GM18505 (cell line): ENCODE data around the gene ACAP1.
"Not testable (repeated sequence)": the region's sequence is repeated elsewhere in the genome, so short reads cannot be mapped to it uniquely, and the experiment has no call there.

ENCODE experiments used
- ATAC-seq: cut with Tn5 transposase; IDR thresholded peaks from one replicate; pipeline ENCODE4 v1.9.1; 2021; ENCODE audit not compliant: unreplicated experiment
- POLR2A ChIP-seq: IDR thresholded peaks from 4 replicates; pipeline ENCODE4 v1.6.1; 2011; ENCODE audit warnings: borderline replicate concordance; ENCODE audit not compliant: insufficient read depth, insufficient read length; ENCODE audit errors: extremely low read depth

ACAP1 gene

DNA sequence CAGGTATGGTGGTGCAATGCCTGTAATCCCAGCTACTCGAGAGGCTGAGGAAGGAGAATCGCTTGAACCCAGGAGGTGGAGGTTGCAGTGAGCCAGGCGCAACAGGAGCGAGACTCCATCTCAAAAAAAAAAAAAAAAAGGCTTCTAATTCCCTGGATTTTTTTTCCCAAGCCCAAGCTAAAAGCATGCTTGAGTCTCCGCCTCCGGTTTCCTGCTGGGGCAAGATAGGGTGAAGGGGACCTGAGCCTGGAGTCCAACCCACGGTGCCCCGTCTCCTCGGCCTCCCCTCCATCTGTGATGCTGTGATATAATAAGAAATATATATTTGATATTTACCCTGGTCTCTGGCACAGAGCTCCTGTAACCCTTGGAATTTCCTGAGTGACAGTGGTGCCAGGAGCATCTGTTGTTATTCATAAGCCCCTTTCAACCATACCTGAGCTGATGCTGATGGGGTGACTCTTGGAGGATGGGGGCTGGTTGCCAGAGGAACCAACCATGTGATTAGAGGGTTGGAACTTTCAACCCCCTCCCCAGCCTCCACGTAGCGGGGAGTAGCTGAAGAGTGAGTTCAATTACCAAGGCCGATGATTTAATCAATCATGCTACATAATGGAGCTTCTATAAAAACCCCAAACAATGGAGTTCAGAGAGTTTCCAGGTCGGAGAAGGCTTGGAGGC lies 31.7 kb downstream of the ACAP1 start:
- no peak for ATAC-seq
- no peak for TF ChIP-seq POLR2A

DNA sequence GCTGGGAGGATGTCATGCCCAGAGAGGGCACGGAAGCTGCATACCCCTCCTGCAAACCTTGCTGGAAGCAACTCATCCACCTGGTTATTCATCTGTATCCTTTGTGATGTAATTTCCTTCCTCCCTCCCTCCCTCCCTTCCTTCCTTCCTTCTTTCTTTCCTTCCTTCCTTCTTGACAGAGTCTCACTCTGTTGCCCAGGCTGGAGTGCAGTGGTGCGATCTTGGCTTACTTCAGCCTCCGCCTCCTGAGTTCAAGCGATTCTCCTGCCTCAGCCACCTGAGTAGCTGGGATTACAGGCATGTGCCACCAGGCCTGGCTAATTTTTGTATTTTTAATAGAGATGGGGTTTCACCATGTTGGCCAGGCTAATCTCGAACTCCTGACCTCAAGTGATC lies 32.3 kb downstream of the ACAP1 start:
- ATAC-seq: not testable (repeated sequence)

DNA sequence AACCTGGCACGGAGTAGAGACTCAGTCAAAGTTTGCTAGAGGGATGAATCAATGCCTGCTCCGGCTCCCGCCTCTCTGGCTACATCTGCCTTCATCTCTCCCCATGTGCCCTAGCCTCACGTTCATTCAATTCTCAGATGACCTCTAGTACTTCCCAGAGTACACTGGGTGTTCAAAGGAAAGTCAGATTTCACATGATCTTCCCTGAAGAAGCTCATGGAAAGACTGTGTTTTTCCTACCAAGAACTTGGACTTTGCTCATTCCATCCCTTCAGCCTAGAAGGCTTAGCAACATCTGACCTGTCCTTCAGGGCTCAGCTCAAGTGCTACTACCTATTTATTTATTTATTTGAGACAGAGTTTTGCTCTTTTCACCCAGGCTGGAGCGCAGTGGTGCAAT lies 33.5 kb downstream of the ACAP1 start:
- no peak for TF ChIP-seq POLR2A
- no peak for ATAC-seq

DNA sequence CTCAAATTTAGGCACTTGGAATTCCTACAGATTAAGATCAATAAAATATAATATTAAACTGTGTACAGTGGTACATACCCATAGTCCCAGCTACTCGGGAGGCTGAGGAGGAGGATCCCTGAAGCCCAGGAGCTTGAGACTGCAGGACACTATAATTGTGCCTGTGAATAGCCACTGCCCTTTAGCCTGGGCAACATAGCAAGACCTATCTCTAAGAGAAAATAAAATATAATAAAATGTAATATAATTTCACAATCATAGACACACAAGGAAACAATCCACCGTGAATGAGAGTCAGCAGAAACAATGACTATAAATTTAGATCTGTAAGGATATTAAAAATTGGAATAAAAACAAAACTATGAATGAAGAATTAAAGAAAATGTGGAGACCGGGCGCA lies 34.5 kb downstream of the ACAP1 start:
- no peak for ATAC-seq

DNA sequence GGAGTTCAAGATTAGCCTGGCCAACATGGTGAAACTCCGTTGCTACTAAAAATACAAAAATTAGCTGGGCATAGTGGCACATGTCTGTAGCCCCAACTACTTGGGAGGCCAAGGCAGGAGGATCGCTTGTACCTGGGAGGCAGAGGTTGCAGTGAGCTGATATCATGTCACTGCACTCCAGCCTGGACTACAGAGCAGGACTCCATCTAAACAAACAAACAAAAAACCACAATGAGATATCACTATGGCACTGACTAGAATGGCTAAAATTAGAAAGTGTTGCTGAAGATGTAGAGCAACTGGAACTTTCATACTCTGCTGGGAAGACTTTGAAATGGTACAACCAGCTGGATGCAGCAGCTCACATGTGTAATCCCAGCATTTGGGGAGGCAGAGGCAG lies 38.0 kb downstream of the ACAP1 start:
- no peak for TF ChIP-seq POLR2A
- ATAC-seq: no peak

More for the DNA sequence above, 34.5 kb downstream of the ACAP1 start:
- no peak for TF ChIP-seq POLR2A

DNA sequence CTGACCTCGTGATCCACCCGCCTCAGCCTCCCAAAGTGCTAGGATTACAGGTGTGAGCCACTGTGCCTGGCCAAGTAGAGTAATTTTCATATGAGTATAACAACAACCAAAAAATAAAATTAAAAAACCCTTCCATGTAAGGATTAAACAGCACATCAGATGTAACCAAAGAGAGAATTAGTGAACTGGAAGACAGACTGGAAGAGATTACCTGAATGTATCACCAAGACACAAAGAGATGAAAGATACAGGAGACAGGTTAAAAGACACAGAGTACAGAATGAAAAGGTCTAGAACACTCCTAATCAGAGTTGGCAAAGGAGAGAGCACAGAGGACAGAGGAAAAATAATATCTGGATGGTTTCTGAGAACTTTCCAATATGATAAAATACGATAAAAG lies 42.8 kb downstream of the ACAP1 start:
- no peak for ATAC-seq
- TF ChIP-seq POLR2A: no peak

DNA sequence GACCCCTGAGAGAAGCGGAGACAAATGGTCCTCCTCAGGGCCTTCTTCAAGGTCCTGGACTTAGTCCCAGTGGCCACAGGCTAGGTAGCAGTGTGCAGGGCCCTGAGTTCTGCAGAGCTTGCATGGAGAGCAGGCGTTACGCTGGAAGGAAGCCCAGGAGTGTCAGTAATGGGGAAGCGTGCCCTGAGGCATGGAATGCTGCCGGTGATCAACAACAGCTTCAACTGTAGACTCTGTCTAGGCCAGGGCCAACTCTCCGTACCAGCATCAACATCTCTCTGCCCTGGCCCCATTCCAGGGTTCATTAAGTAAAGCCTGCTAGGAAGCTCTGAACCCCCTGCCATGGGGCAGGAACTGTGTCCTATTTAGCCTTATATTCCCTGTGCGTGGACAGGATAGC lies 44.0 kb downstream of the ACAP1 start:
- ATAC-seq: no peak
- TF ChIP-seq POLR2A: no peak

DNA sequence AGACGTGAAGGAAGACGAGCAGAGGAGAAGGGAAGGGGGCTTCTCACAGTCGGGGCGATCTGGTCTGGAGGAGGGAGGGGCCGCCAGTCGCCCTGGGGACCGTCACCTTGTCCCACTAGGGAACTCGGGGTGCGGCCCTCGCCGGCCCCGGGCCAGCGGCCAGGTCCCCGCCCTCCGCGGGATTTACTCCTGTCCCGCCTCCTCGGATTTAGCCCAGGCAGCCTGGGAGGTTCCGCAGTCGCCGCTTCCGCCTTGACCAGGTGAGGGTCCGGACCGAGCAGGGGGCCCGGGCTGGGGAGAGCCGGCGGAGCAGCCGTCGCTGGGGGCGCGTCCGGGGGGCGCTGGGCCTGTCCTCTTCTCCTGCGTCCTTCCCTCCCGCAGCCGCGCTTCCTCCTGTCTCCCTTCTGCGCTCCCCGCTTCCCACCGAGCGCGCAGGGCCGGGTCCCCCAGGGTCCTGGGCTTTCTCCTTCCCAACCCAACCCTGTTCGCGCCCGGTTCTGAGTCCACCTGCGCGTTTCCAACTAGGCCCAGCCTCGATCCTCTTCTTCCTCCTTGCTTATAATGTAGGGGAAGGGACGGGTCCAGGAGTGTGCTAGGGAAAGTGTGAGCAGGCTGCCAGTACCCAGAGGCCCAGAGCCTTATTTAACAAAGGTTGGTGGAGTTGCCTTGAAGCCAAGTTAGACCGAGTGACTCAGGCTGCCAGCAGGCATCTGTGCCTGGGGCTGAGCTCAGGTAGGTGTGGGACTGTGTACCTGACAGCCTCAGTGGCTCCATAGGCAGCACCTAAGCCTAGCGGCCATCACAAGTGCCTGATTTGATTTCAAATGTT lies 44.7 kb downstream of the ACAP1 start, which contains the start of gene TNK1:
TSS of gene TNK1 (plus strand) at position 235 of the 829 bp plus-strand sequence. CDS start 1,838 bp downstream, outside the sequence.
- no peak for TF ChIP-seq POLR2A
- ATAC-seq: no peak

DNA sequence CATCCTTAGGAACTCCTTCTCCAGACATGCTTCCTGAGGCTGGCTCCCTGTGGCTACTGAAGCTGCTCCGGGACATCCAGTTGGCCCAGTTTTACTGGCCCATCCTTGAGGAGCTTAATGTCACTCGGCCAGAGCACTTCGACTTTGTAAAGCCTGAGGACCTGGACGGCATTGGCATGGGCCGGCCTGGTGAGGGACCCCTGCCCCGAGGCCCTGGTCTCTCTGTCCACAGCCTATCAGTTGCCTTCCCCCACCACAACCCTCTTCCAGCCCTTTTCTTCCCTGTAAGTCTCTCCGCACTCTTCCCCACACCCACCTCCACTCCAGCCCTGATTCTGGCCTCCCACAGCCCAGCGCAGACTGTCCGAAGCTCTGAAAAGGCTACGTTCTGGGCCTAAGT lies 46.6 kb downstream of the ACAP1 start:
- no peak for TF ChIP-seq POLR2A
- no peak for ATAC-seq

DNA sequence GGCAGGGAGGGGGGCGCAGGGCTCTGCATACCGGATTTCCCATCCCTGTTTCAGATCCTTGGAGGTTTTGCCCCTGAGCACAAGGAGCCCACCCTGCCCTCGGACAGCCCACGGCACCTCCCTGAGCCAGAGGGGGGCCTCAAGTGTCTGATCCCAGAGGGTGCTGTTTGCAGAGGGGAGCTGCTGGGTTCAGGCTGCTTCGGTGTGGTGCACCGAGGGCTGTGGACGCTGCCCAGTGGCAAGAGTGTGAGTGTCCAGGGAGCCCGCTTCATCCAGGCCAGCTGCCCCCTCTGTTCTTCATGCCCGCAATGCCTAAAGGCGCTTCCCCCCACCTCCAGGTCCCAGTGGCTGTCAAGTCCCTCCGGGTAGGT lies 47.0 kb downstream of the ACAP1 start:
- no peak for TF ChIP-seq POLR2A
- no peak for ATAC-seq

DNA sequence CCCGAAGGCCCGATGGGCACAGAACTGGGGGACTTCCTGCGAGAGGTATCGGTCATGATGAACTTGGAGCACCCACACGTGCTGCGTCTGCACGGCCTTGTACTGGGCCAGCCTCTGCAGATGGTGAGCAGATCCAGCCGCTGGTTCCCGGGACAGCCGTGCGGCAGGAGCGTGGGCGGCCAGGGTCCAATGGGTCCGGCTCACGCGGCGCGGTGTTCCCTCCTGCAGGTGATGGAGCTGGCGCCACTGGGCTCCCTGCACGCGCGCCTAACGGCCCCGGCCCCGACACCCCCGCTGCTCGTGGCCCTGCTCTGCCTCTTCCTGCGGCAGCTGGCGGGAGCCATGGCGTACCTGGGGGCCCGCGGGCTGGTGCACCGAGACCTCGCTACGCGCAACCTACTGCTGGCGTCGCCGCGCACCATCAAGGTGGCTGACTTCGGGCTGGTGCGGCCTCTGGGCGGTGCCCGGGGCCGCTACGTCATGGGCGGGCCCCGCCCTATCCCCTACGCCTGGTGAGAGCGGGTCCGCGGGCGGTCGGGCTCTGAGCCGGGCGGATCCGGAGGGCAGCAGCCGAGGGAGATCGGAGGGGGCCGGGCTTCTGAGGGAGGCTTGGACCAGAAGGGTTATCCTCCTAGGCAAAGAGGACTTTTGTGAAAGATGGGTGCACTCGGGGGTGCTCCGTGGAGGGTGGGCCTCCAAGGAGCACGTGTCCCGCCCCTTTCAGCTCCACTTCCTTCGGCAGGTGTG lies 47.6 kb downstream of the ACAP1 start:
- ATAC-seq: no peak
- no peak for TF ChIP-seq POLR2A

DNA sequence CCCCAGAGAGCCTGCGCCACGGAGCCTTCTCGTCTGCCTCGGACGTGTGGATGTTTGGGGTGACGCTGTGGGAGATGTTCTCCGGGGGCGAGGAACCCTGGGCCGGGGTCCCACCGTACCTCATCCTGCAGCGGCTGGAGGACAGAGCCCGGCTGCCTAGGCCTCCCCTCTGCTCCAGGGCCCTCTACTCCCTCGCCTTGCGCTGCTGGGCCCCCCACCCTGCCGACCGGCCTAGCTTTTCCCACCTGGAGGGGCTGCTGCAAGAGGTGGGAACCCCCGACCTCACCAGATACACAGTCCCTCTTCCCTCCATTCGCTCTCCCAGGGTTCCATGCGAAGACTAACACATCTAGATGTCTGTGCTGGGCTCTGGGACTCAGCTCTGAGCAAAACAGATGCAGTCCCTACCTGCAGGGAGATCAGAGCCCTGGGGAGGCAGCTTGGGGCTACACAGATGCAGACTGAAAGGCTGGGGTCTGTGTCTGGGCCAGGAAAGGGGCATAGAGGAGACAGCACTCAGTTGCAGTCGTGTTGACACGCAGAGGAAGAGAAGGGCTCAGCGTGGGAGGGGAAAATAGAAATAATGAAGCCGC lies 48.3 kb downstream of the ACAP1 start:
- ATAC-seq: no peak
- no peak for TF ChIP-seq POLR2A

DNA sequence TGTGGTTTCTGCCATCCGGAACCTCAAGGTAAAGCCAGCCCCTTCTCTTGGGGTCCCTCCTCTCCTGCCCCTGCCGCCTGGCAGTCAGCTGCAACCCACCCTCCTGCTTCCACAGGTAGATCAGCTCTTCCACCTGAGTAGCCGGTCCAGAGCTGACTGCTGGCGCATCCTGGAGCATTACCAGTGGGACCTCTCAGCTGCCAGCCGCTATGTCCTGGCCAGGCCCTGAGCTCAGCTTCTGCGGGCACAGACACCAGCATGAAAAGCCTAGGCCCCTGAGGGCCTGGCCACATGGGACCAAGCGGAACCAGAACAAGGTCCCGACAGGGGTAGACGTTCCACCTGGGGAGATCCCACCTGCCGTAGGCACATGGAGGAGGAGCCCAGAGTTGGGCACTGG lies 52.5 kb downstream of the ACAP1 start:
- TF ChIP-seq POLR2A: no peak
- no peak for ATAC-seq
